HUES64 (cell line): ENCODE results near the gene SEPHS1. TPM values are rescaled to one million over a fixed set of nuclear protein-coding genes. Genes with fewer than 3 reads are reported as not detected.

Experiments used
- H3K27ac ChIP-seq: 2 replicates; pipeline ENCODE4 v1.7.0; 2013; ENCODE audit warnings: low read depth, low read length, inconsistent platforms
- H3K27me3 ChIP-seq: 2 replicates; pipeline ENCODE4 v1.6.1; 2013; ENCODE audit warnings: mild to moderate bottlenecking, low read length; ENCODE audit not compliant: insufficient read depth
- H3K36me3 ChIP-seq: 2 replicates; pipeline ENCODE4 v1.6.1; 2013; ENCODE audit warnings: mild to moderate bottlenecking, low read length; ENCODE audit not compliant: insufficient read depth
- H3K4me1 ChIP-seq: 2 replicates; pipeline ENCODE4 v1.6.1; 2013; ENCODE audit warnings: mild to moderate bottlenecking, low read length, moderate library complexity; ENCODE audit not compliant: insufficient read depth
- H3K4me3 ChIP-seq: 2 replicates; pipeline ENCODE4 v1.5.1; 2013; ENCODE audit warnings: mild to moderate bottlenecking, low read length, moderate library complexity
- H3K9ac ChIP-seq: 2 replicates; pipeline ENCODE4 v1.6.1; 2013; ENCODE audit warnings: mild to moderate bottlenecking, low read depth, low read length
- H3K9me3 ChIP-seq: 2 replicates; pipeline ENCODE4 v1.6.1; 2013; ENCODE audit warnings: low read depth, low read length; ENCODE audit not compliant: insufficient read depth
- WGBS: fragments of 150-250, 120-280 bp; methylation state at CpG from one replicate; pipeline ENCODE4 v1.1.7; 2013; ENCODE audit warnings: missing lambda C conversion rate; 5-methylcytosine and 5-hydroxymethylcytosine counted together
- polyA plus RNA-seq, 2 experiments: library from polyadenylated mRNA; stranded (reverse); fragments of 50-300 nt; gene quantifications; one replicate each; pipeline ENCODE4 v1.2.3, GENCODE V29; 2013

SEPHS1 gene
- 423 TPM for polyA plus RNA-seq (2013, experiment 1 of 2)
- polyA plus RNA-seq (2013, experiment 2 of 2) = 333 TPM

DNA sequence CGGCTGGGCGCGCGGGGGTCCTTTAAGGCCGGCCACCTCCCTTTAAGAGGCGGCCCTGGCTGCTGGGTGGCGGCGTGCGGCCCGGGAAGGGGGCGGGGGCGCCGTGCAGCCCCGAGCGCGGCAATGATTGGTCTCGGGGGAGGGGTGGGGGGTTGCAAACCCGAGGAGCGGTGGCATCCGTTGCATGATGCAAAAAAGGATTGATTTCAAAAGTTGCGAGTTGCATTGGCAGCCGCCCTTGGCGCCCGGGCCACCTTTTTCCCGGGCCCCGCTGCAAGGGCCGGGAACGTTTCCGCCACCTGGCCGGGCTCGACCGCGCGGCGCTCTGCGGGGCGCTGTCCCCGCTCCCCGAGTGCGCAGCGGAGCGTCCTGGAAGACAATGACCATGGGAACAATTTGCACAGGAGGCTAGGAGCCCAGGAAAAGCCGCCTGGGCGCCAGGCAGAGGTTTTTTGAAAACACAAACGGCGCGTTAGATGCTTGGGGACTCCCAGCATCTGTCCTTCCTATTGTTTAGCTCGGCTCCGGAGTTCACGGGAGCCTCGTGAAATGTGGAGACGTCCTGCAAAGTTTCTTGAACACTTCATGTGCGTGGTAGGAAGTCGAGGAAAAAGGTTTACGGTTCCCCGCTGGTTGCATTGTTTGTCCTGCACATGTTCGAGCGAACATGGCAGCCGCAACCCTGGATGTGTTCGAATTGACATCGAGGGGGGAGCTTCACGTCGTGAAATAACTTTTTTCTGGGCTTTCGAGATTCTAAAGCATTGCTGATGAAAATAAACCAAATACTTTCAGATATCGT lies at the start of gene SEPHS1:
TSS of gene SEPHS1 (minus strand) at position 78 of the 802 bp plus-strand sequence. CDS start 3,343 bp downstream, outside the sequence.
- Histone ChIP-seq H3K4me1 (peaks cover 48% of the 10 kb centered on the region), H3K4me3 (peak within 1 kb of the TSS; percentile 75), H3K27me3 (peaks cover 28% of the 10 kb centered on the region; the same call in 1 of the 2 replicates), H3K36me3 (peaks cover 18% of the 10 kb centered on the region), H3K9ac (peak within 1 kb of the TSS; percentile 96), H3K9me3 (no peaks in the 10 kb centered on the region), H3K27ac (peak within 1 kb of the TSS; percentile 100)
- under 1% methylated on average over 65 of the region's 65 CpGs for WGBS

DNA sequence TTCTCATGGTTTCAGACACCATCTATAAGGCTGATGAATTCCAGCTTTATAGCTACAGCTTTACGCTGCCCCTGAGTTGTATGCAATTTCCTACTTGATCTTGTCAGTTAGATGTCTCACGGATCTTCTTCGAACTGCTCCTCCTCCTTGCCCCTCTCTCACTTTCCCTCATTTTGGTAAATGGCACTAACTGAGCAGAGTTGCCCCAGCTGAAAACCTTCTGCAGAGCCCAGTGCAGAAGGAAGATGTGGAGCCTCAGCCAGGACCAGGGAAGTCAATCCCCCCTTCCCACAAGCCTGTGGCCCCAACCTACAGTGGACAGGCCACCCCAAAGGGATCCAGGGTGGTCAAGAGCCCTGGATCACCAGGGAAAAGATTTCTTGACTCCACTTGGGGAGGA lies 49.0 kb upstream of the SEPHS1 start:
- Histone ChIP-seq H3K9me3 (0 out of 2 replicates have a peak, but pooled peaks cover 7% of the 10 kb centered on the region), H3K4me1 (peaks cover 5% of the 10 kb centered on the region; the same call in 1 of the 2 replicates), H3K27ac (no peak overlapping the region), H3K9ac (no peak overlapping the region), H3K4me3 (no peak overlapping the region), H3K27me3 (no peaks in the 10 kb centered on the region), H3K36me3 (no peaks in the 10 kb centered on the region)
- 97% methylated on average over 3 of the region's 3 CpGs for WGBS

DNA sequence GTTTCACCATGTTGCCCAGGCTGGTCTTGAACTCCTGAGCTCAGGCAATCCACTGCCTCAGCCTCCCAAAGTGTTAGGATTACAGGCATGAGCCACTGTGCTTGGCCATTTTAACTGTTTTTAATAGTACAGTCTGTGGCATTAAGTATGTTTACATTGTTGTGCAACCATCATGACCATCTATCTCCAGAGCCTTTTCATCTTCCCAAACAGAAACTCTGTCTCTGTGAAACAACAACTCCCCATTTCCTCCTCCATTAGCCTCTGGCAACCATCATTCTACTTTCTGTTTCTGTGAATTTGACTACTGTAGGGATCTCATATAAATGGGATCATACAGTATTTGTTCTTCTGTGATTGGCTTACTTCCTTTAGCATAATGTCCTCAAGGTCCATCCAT lies 48.3 kb upstream of the SEPHS1 start:
- Histone ChIP-seq H3K27me3 (no peaks in the 10 kb centered on the region), H3K27ac (no peak overlapping the region), H3K9me3 (0 out of 2 replicates have a peak, but pooled peaks cover 7% of the 10 kb centered on the region)

GRCh38 chr10:13395540-13395939 lies 47.4 kb upstream of the SEPHS1 start:
- WGBS = 69% methylated on average over 3 of the region's 3 CpGs
- H3K4me3 ChIP-seq = no peak overlapping the region

More for the DNA sequence above, 48.3 kb upstream of the SEPHS1 start:
- Histone ChIP-seq H3K9ac (no peak overlapping the region), H3K36me3 (no peaks in the 10 kb centered on the region), H3K4me1 (peaks cover 5% of the 10 kb centered on the region; the same call in 1 of the 2 replicates), H3K4me3 (no peak overlapping the region)

GRCh38 chr10:13393640-13394039 lies 45.5 kb upstream of the SEPHS1 start:
- peaks cover 9% of the 10 kb centered on the region; the same call in 1 of the 2 replicates for H3K4me1 ChIP-seq
- no peaks in the 10 kb centered on the region for H3K27me3 ChIP-seq
- WGBS = 100% methylated on average over 3 of the region's 4 CpGs
- no peak overlapping the region for H3K9ac ChIP-seq
- no peak overlapping the region for H3K4me3 ChIP-seq
- no peaks in the 10 kb centered on the region for H3K36me3 ChIP-seq
- H3K27ac ChIP-seq = no peak overlapping the region
- H3K9me3 ChIP-seq = no peaks in the 10 kb centered on the region

More at GRCh38 chr10:13395540-13395939, 47.4 kb upstream of the SEPHS1 start:
- Histone ChIP-seq H3K4me1 (peaks cover 9% of the 10 kb centered on the region; the same call in 1 of the 2 replicates), H3K9ac (no peak overlapping the region), H3K27me3 (no peaks in the 10 kb centered on the region), H3K27ac (peak overlapping the region; percentile 70; the same call in 1 of the 2 replicates), H3K9me3 (0 out of 2 replicates have a peak, but pooled peaks cover 7% of the 10 kb centered on the region), H3K36me3 (no peaks in the 10 kb centered on the region)

GRCh38 chr10:13392701-13393100 lies 44.6 kb upstream of the SEPHS1 start:
- H3K4me3 ChIP-seq = no peak overlapping the region
- H3K4me1 ChIP-seq = peaks cover 9% of the 10 kb centered on the region; the same call in 1 of the 2 replicates
- H3K9me3 ChIP-seq = no peaks in the 10 kb centered on the region
- H3K27ac ChIP-seq = no peak overlapping the region
- no peaks in the 10 kb centered on the region for H3K27me3 ChIP-seq
- H3K9ac ChIP-seq = no peak overlapping the region
- 96% methylated on average over 5 of the region's 5 CpGs for WGBS
- no peaks in the 10 kb centered on the region for H3K36me3 ChIP-seq

GRCh38 chr10:13390604-13391522 lies 42.8 kb upstream of the SEPHS1 start:
- 81% methylated on average over 20 of the region's 20 CpGs for WGBS
- Histone ChIP-seq H3K27ac (no peak overlapping the region), H3K4me3 (no peak overlapping the region), H3K9ac (no peak overlapping the region), H3K36me3 (no peaks in the 10 kb centered on the region), H3K27me3 (no peaks in the 10 kb centered on the region), H3K4me1 (peaks cover 9% of the 10 kb centered on the region; the same call in 1 of the 2 replicates), H3K9me3 (no peaks in the 10 kb centered on the region)

- no peak overlapping the region for H3K4me3 ChIP-seq
- WGBS = 92% methylated on average over 2 of the region's 3 CpGs
- H3K27ac ChIP-seq = no peak overlapping the region
- no peak overlapping the region for H3K9ac ChIP-seq
- no peaks in the 10 kb centered on the region; the same call in 1 of the 2 replicates for H3K27me3 ChIP-seq
- H3K36me3 ChIP-seq = no peaks in the 10 kb centered on the region
- no peaks in the 10 kb centered on the region for H3K9me3 ChIP-seq
- peaks cover 8% of the 10 kb centered on the region; the same call in 1 of the 2 replicates for H3K4me1 ChIP-seq
These were observed 40.6 kb upstream of the SEPHS1 start for GRCh38 chr10:13388478-13389230.

GRCh38 chr10:13386021-13386420 lies 37.9 kb upstream of the SEPHS1 start:
- no peaks in the 10 kb centered on the region for H3K9me3 ChIP-seq
- no peaks in the 10 kb centered on the region for H3K36me3 ChIP-seq
- H3K4me3 ChIP-seq = no peak overlapping the region
- H3K27ac ChIP-seq = no peak overlapping the region
- peaks cover 11% of the 10 kb centered on the region; the same call in 1 of the 2 replicates for H3K4me1 ChIP-seq
- H3K27me3 ChIP-seq = peaks cover 11% of the 10 kb centered on the region; the same call in 1 of the 2 replicates
- H3K9ac ChIP-seq = no peak overlapping the region
- 94% methylated on average over 6 of the region's 7 CpGs for WGBS

- Histone ChIP-seq H3K36me3 (no peaks in the 10 kb centered on the region), H3K4me3 (peak overlapping the region; percentile 40), H3K27me3 (peaks cover 11% of the 10 kb centered on the region; the same call in 1 of the 2 replicates), H3K9me3 (no peaks in the 10 kb centered on the region), H3K9ac (no peak overlapping the region), H3K27ac (no peak overlapping the region), H3K4me1 (peaks cover 10% of the 10 kb centered on the region; the same call in 1 of the 2 replicates)
- WGBS = 83% methylated on average over 18 of the region's 18 CpGs
These were observed 35.3 kb upstream of the SEPHS1 start for GRCh38 chr10:13383399-13383761.
